Osteoblast (primary cell): Measurements from ENCODE around the gene TENM3. TPM values are rescaled to one million over a fixed set of nuclear protein-coding genes. Genes with fewer than 3 reads are reported as not detected.
"Not testable (repeated sequence)": the region's sequence is repeated elsewhere in the genome, so short reads cannot be mapped to it uniquely, and the experiment has no call there.

Experiments
- DNase-seq: peaks from one replicate; pipeline ENCODE4 v3.0.0; 2011; ENCODE audit warnings: low spot score, mixed read lengths; ENCODE audit not compliant: insufficient read length; ENCODE audit errors: missing footprints
- H2AFZ ChIP-seq: 2 replicates; pipeline ENCODE4 v1.6.0; 2011; ENCODE audit warnings: mild to moderate bottlenecking, low read length
- H3K27ac ChIP-seq: 2 replicates; pipeline ENCODE4 v1.5.1; 2011; ENCODE audit warnings: mild to moderate bottlenecking, low read depth, low read length, moderate library complexity
- H3K27me3 ChIP-seq: 2 replicates; pipeline ENCODE4 v1.6.0; 2012; ENCODE audit warnings: mild to moderate bottlenecking, control low read depth, inconsistent platforms, low read length, moderate library complexity; ENCODE audit not compliant: insufficient read depth
- H3K36me3 ChIP-seq: 2 replicates; pipeline ENCODE4 v1.5.1; 2011; ENCODE audit warnings: mild to moderate bottlenecking, low read length, control low read depth, moderate library complexity; ENCODE audit not compliant: insufficient read depth
- H3K4me1 ChIP-seq: 2 replicates; pipeline ENCODE4 v1.5.1; 2011; ENCODE audit warnings: mild to moderate bottlenecking, low read length, control low read depth, moderate library complexity; ENCODE audit not compliant: insufficient read depth
- H3K4me2 ChIP-seq: 2 replicates; pipeline ENCODE4 v1.6.0; 2011; ENCODE audit warnings: mild to moderate bottlenecking, low read length; ENCODE audit not compliant: insufficient read depth
- H3K4me3 ChIP-seq: fragments of 200-600 bp; sonication (generic); 3 replicates; pipeline ENCODE4 v1.5.1; 2012; ENCODE audit warnings: mild to moderate bottlenecking, low read length, inconsistent platforms; ENCODE audit not compliant: insufficient read depth
- H3K79me2 ChIP-seq: 2 replicates; pipeline ENCODE4 v1.6.0; 2012; ENCODE audit warnings: mild to moderate bottlenecking, low read length, control low read depth, inconsistent platforms; ENCODE audit not compliant: insufficient read depth
- H3K9me3 ChIP-seq: 2 replicates; pipeline ENCODE4 v1.5.1; 2011; ENCODE audit warnings: low read depth, low read length, control low read depth
- H4K20me1 ChIP-seq: 2 replicates; pipeline ENCODE4 v1.6.0; 2012; ENCODE audit warnings: mild to moderate bottlenecking, low read length, control low read depth; ENCODE audit not compliant: insufficient read depth
- total RNA-seq: library from RNA; depleted of rRNA; stranded (reverse); fragments of >200 nt; gene quantifications from 2 replicates; pipeline ENCODE4 v1.2.3, GENCODE V29; 2012
- TF ChIP-seq, protein P1 (sequence below): IDR thresholded peaks from 2 replicates; pipeline ENCODE4 v1.5.1; 2011; ENCODE audit warnings: mild to moderate bottlenecking, low read depth, low read length, moderate library complexity; ENCODE audit errors: extremely low read depth

TENM3 gene
- total RNA-seq, 1 donor: 59.0 TPM

DNA sequence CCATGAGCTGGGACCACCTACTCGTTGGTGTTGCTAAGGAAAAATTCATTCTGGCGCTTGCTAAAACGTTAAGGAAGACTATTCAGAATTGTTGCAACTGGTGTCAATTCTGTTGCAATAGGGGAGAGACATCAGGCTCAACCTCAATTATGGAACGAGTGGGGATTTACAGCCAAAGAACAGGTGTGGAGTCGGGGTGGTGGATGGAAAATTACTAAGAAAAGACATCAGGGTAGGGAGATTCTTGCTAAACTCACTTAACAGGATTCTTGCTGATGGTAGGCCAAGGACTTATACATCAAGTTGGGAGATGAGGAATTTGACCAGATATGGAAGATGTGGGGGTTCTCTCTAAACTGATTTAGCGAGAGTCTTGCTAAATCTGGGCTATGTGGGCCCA, 139.7 kb downstream of the TENM3 start:
- Histone ChIP-seq H3K79me2 (no peaks in the 10 kb centered on the region), H4K20me1 (no peaks in the 10 kb centered on the region), H3K4me2 (no peak overlapping the region), H3K27ac (no peak overlapping the region), H3K36me3 (no peaks in the 10 kb centered on the region), H3K27me3 (no peaks in the 10 kb centered on the region), H3K4me3 (no peak overlapping the region), H2AFZ (no peak overlapping the region), H3K4me1 (no peaks in the 10 kb centered on the region), H3K9me3 (no peaks in the 10 kb centered on the region)
- TF ChIP-seq, protein P1, sequence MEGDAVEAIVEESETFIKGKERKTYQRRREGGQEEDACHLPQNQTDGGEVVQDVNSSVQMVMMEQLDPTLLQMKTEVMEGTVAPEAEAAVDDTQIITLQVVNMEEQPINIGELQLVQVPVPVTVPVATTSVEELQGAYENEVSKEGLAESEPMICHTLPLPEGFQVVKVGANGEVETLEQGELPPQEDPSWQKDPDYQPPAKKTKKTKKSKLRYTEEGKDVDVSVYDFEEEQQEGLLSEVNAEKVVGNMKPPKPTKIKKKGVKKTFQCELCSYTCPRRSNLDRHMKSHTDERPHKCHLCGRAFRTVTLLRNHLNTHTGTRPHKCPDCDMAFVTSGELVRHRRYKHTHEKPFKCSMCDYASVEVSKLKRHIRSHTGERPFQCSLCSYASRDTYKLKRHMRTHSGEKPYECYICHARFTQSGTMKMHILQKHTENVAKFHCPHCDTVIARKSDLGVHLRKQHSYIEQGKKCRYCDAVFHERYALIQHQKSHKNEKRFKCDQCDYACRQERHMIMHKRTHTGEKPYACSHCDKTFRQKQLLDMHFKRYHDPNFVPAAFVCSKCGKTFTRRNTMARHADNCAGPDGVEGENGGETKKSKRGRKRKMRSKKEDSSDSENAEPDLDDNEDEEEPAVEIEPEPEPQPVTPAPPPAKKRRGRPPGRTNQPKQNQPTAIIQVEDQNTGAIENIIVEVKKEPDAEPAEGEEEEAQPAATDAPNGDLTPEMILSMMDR: no peak
- DNase-seq: no peak

DNA sequence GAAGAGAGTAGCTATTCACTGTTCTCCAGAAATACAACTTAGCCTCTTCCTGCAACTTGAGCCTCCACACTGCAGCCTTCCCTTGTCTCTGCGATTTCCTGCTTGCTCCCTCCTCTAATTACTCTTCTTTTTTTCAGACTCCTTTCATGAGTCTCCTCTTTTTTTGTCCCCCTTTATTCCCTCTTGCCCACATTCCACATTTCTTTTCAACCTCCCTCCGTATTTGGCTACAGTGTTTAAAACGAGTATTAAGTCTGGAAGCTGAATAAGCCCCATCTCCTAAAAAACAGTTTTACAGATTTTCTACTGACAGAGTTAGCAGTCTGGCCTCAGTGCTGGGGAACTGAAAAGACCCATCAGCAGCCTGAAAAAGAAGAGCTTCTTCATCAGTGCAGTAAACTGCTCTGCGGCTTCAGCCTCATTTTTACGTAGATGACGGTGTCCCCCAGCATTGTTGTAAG, 141.5 kb downstream of the TENM3 start:
- Histone ChIP-seq H4K20me1 (no peaks in the 10 kb centered on the region), H3K27me3 (no peaks in the 10 kb centered on the region), H3K27ac (no peak overlapping the region), H3K36me3 (no peaks in the 10 kb centered on the region), H3K4me3 (no peak overlapping the region), H3K79me2 (no peaks in the 10 kb centered on the region), H3K9me3 (no peaks in the 10 kb centered on the region), H3K4me2 (no peak overlapping the region), H3K4me1 (no peaks in the 10 kb centered on the region), H2AFZ (peak overlapping the region; percentile 1)
- DNase-seq: no peak
- TF ChIP-seq, protein P1: no peak

GRCh38 chr4:182385897-182386296, 142.7 kb downstream of the TENM3 start:
- TF ChIP-seq, protein P1: no peak
- H3K79me2 ChIP-seq: no peaks in the 10 kb centered on the region
- no peak overlapping the region for H3K4me2 ChIP-seq
- H3K9me3 ChIP-seq: no peaks in the 10 kb centered on the region
- no peak overlapping the region for H2AFZ ChIP-seq
- no peaks in the 10 kb centered on the region for H3K36me3 ChIP-seq
- no peaks in the 10 kb centered on the region for H3K27me3 ChIP-seq
- no peak overlapping the region for H3K27ac ChIP-seq
- no peaks in the 10 kb centered on the region for H3K4me1 ChIP-seq
- H4K20me1 ChIP-seq: no peaks in the 10 kb centered on the region
- H3K4me3 ChIP-seq: no peak overlapping the region
- no peak for DNase-seq

DNA sequence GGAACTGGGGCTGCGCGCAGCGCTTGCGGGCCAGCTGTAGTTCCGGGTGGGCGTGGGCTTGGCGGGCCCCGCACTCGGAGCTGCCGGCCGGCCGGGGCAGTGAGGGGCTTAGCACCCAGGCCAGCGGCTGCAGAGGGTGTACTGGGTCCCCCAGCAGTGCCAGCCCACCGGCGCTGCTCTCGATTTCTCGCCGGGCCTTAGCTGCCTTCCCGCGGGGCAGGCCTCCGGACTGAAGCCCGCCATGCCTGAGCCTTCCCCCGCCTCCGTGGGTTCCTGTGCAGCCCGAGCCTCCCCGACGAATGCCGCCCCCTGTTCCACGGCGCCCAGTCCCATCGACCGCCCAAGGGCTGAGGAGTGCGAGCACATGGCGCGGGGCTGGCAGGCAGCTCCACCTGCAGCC, 143.4 kb downstream of the TENM3 start:
- H3K36me3 ChIP-seq, H3K4me1 ChIP-seq, H3K4me3 ChIP-seq, H4K20me1 ChIP-seq, DNase-seq, H3K9me3 ChIP-seq, H3K79me2 ChIP-seq, H3K4me2 ChIP-seq, H2AFZ ChIP-seq, H3K27me3 ChIP-seq, H3K27ac ChIP-seq: not testable (repeated sequence)
